HL-60/S4 treated with retinoic acid at 250 ng/mL for 4 days and 3 days (cell line): ENCODE data around the gene RAD23B.

Experiments used
- in situ Hi-C: fragments of 300-500 bp; cut with MboI; formaldehyde crosslinking; loops from 2 replicates; pipeline ENCODE4 v1.7.0; 2022; ENCODE audit warnings: low sequenced_read_pairs

The RAD23B gene

GRCh38 chr9:107266624-107267368, 16.3 kb upstream of the RAD23B start:
- in situ Hi-C loops = no loop called here

GRCh38 chr9:107268560-107268959, 14.5 kb upstream of the RAD23B start:
- in situ Hi-C loops = no loop called here

GRCh38 chr9:107269254-107269653, 13.8 kb upstream of the RAD23B start:
- in situ Hi-C loops = no loop called here

- in situ Hi-C loops = no loop called here
Measured at GRCh38 chr9:107269681-107270080, 13.4 kb upstream of the RAD23B start.

- in situ Hi-C loops = no loop called here
Measured at GRCh38 chr9:107270082-107270481, 13.0 kb upstream of the RAD23B start.

- in situ Hi-C loops = no loop called here
Measured at GRCh38 chr9:107270580-107270979, 12.5 kb upstream of the RAD23B start.

- in situ Hi-C loops = no loop called here
Measured at GRCh38 chr9:107273634-107274033, 9.4 kb upstream of the RAD23B start.

GRCh38 chr9:107274096-107274495, 9.0 kb upstream of the RAD23B start:
- in situ Hi-C loops = no loop called here

GRCh38 chr9:107274953-107275422, 8.1 kb upstream of the RAD23B start:
- in situ Hi-C loops = no loop called here

GRCh38 chr9:107275530-107275929, 7.5 kb upstream of the RAD23B start:
- in situ Hi-C loops = no loop called here

- in situ Hi-C loops = no loop called here
Measured at GRCh38 chr9:107276966-107277710, 5.9 kb upstream of the RAD23B start.

- in situ Hi-C loops = no loop called here
Measured at GRCh38 chr9:107277801-107278200, 5.3 kb upstream of the RAD23B start.

- in situ Hi-C loops = no loop called here
Measured at GRCh38 chr9:107279086-107279485, 4.0 kb upstream of the RAD23B start.

- in situ Hi-C loops = no loop called here
Measured at GRCh38 chr9:107280543-107280942, 2.5 kb upstream of the RAD23B start.

- in situ Hi-C loops = no loop called here
Measured at GRCh38 chr9:107281184-107281583, 1.9 kb upstream of the RAD23B start.

- in situ Hi-C loops = no loop called here
Measured at GRCh38 chr9:107281922-107282667, 984 bp upstream of the RAD23B start.

GRCh38 chr9:107283623-107284616, 841 bp downstream of the RAD23B start:
- in situ Hi-C loops = no loop called here

- in situ Hi-C loops = no loop called here
Measured at GRCh38 chr9:107284636-107285035, 1.6 kb downstream of the RAD23B start.

- in situ Hi-C loops = no loop called here
Measured at GRCh38 chr9:107285286-107285685, 2.2 kb downstream of the RAD23B start.

- in situ Hi-C loops = no loop called here
Measured at GRCh38 chr9:107286057-107286456, 3.0 kb downstream of the RAD23B start.
